OCI-LY7 (cell line): ENCODE results near the gene DOCK1.

ENCODE experiments used
- EZH2phosphoT487 ChIP-seq: fragments of 200-600 bp; sonication (generic); IDR thresholded peaks from 2 replicates; pipeline ENCODE4 v1.6.1; 2018; ENCODE audit warnings: low read depth, borderline replicate concordance, mild to moderate bottlenecking, mixed run types, antibody characterized with exemption, low read length, moderate library complexity, mixed read lengths
- TF ChIP-seq, protein P1 (sequence below): fragments of 200-600 bp; sonication (generic); conservative IDR thresholded peaks from 2 replicates; pipeline ENCODE4 v1.5.1; 2014; ENCODE audit warnings: mild to moderate bottlenecking, antibody characterized with exemption, low read length, moderate library complexity, mixed read lengths

GRCh38 chr10:127157089-127157488 is 251.9 kb downstream of the DOCK1 start:
- TF ChIP-seq, protein P1, sequence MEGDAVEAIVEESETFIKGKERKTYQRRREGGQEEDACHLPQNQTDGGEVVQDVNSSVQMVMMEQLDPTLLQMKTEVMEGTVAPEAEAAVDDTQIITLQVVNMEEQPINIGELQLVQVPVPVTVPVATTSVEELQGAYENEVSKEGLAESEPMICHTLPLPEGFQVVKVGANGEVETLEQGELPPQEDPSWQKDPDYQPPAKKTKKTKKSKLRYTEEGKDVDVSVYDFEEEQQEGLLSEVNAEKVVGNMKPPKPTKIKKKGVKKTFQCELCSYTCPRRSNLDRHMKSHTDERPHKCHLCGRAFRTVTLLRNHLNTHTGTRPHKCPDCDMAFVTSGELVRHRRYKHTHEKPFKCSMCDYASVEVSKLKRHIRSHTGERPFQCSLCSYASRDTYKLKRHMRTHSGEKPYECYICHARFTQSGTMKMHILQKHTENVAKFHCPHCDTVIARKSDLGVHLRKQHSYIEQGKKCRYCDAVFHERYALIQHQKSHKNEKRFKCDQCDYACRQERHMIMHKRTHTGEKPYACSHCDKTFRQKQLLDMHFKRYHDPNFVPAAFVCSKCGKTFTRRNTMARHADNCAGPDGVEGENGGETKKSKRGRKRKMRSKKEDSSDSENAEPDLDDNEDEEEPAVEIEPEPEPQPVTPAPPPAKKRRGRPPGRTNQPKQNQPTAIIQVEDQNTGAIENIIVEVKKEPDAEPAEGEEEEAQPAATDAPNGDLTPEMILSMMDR, result no peak
- no peak for TF ChIP-seq EZH2phosphoT487
